Fibroblast of mammary gland (primary cell): ENCODE results near the gene CDC14B.
A peak's percentile ranks its signal among the peaks of the same experiment; 100 is the strongest.

Experiments used
- DNase-seq: peaks from one replicate; pipeline ENCODE4 v3.0.0-alpha.2; 2010; ENCODE audit warnings: low read depth
- H3K4me3 ChIP-seq: 2 replicates; pipeline ENCODE4 v1.5.1; 2011; ENCODE audit warnings: low read depth, mild to moderate bottlenecking, low read length, moderate library complexity; ENCODE audit not compliant: control insufficient read depth
- CTCF ChIP-seq: conservative IDR thresholded peaks from 2 replicates; pipeline ENCODE4 v1.5.1; 2011; ENCODE audit warnings: low read depth, low read length, inconsistent platforms; ENCODE audit not compliant: control insufficient read depth, insufficient read depth

The CDC14B gene

GRCh38 chr9:96607971-96608370, 11.7 kb downstream of the CDC14B start:
- H3K4me3 ChIP-seq = no peak overlapping the region
- TF ChIP-seq CTCF = no peak
- DNase-seq = peak; percentile 40

- H3K4me3 ChIP-seq = no peak overlapping the region
- TF ChIP-seq CTCF = no peak
- DNase-seq = no peak
These were observed 14.3 kb downstream of the CDC14B start for GRCh38 chr9:96605328-96605727.

GRCh38 chr9:96604004-96604319, 15.7 kb downstream of the CDC14B start:
- peak; percentile 80 for DNase-seq
- no peak overlapping the region for H3K4me3 ChIP-seq
- no peak for TF ChIP-seq CTCF

GRCh38 chr9:96603305-96604003, 16.2 kb downstream of the CDC14B start:
- no peak for TF ChIP-seq CTCF
- peak; percentile 84 for DNase-seq
- H3K4me3 ChIP-seq = no peak overlapping the region

- TF ChIP-seq CTCF = no peak
- H3K4me3 ChIP-seq = no peak overlapping the region
- peak; percentile 74 for DNase-seq
These were observed 20.3 kb downstream of the CDC14B start for GRCh38 chr9:96599298-96599697.

- no peak overlapping the region for H3K4me3 ChIP-seq
- no peak for TF ChIP-seq CTCF
- DNase-seq = no peak
These were observed 23.0 kb downstream of the CDC14B start for GRCh38 chr9:96596601-96597111.
